GM13976 (cell line): ENCODE measurements around the gene NARF.

ENCODE experiments used
- DNase-seq: peaks from one replicate; pipeline ENCODE4 v3.0.0; 2012; ENCODE audit warnings: low spot score
- CTCF ChIP-seq: IDR thresholded peaks from 2 replicates; pipeline ENCODE4 v1.5.1; 2012; ENCODE audit warnings: borderline replicate concordance, mild to moderate bottlenecking; ENCODE audit not compliant: insufficient read depth; ENCODE audit errors: extremely low read depth, missing control alignments, control extremely low read depth
- in situ Hi-C: fragments of 300-500 bp; cut with MboI; formaldehyde crosslinking; loops from one replicate; pipeline ENCODE4 v1.12.0; 2022; ENCODE audit warnings: low sequenced_read_pairs, mixed read lengths, inconsistent platforms; ENCODE audit not compliant: unreplicated experiment

The NARF gene

GRCh38 chr17:82483836-82484235 lies 25.3 kb downstream of the NARF start:
- in situ Hi-C loops: no loop called here
- no peak for TF ChIP-seq CTCF
- DNase-seq: no peak

GRCh38 chr17:82486231-82487094 lies 27.9 kb downstream of the NARF start:
- in situ Hi-C loops: no loop called here
- no peak for TF ChIP-seq CTCF
- DNase-seq: no peak

- no peak for TF ChIP-seq CTCF
- in situ Hi-C loops: no loop called here
Measured at GRCh38 chr17:82487910-82488309, 29.4 kb downstream of the NARF start.

GRCh38 chr17:82489117-82489516 lies 30.6 kb downstream of the NARF start:
- in situ Hi-C loops: no loop called here
- no peak for TF ChIP-seq CTCF
- no peak for DNase-seq

More at GRCh38 chr17:82487910-82488309, 29.4 kb downstream of the NARF start:
- DNase-seq: no peak

GRCh38 chr17:82489851-82490511 lies 31.4 kb downstream of the NARF start:
- DNase-seq: no peak
- in situ Hi-C loops: no loop called here
- no peak for TF ChIP-seq CTCF

- TF ChIP-seq CTCF: no peak
- in situ Hi-C loops: no loop called here
- no peak for DNase-seq
Measured at GRCh38 chr17:82490512-82491195, 32.1 kb downstream of the NARF start.
